Body of pancreas (tissue), 4 donors: ENCODE results near the gene DCLK3. TPM values are rescaled to one million over a fixed set of nuclear protein-coding genes. Genes with fewer than 3 reads are reported as not detected.

ENCODE experiments used
- ATAC-seq: fragments of 150-250 bp; one replicate; pipeline ENCODE4 v1.9.1; 2016
- DNase-seq, 4 donors: peaks; one replicate each; pipeline ENCODE4 v3.0.0-alpha.2; 2019
- H3K27ac ChIP-seq, 4 donors: fragments of 200-600 bp; sonication (generic); 1 replicate in 3 of 4; 2 replicates in 1 of 4; pipeline versions ENCODE4 v1.5.1 to v1.6.1; 2016 to 2019; ENCODE audit warnings: mild to moderate bottlenecking in 1 of 4, mixed read lengths in 1 of 4, moderate library complexity in 1 of 4
- H3K27me3 ChIP-seq, 2 donors: fragments of 200-600 bp; sonication (generic); one replicate each; pipeline ENCODE4 v1.6.0; 2016; ENCODE audit warnings: mild to moderate bottlenecking in 1 of 2
- H3K36me3 ChIP-seq, 2 donors: fragments of 200-600 bp; sonication (generic); replicated peaks in 1 of 2; 2 replicates each; pipeline ENCODE4 v1.5.1; 2016; ENCODE audit warnings: low read depth in 2 of 2; ENCODE audit not compliant: insufficient read depth in 1 of 2
- H3K4me1 ChIP-seq: fragments of 200-600 bp; sonication (generic); one replicate; pipeline ENCODE4 v1.6.0; 2016
- H3K4me3 ChIP-seq, 2 donors: fragments of 200-600 bp; sonication (generic); 1 replicate in 1 of 2; 2 replicates in 1 of 2; pipeline ENCODE4 v1.5.1; 2016 to 2019
- H3K9me3 ChIP-seq, 3 donors: fragments of 200-600 bp; sonication (generic); 1 replicate in 2 of 3; 2 replicates in 1 of 3; pipeline ENCODE4 v1.5.1; 2016
- POLR2A ChIP-seq, 3 donors: fragments of 450-650 bp; IDR thresholded peaks; one replicate each; pipeline ENCODE4 v1.6.1; 2016; ENCODE audit warnings: antibody characterized with exemption in 3 of 3, mild to moderate bottlenecking in 2 of 3
- WGBS, 2 donors: methylation state at CpG; one replicate each; pipeline ENCODE4 v1.1.5; 2017; 5-methylcytosine and 5-hydroxymethylcytosine counted together
- intact Hi-C: fragments of 100-400 bp; cut with DNase I; formaldehyde crosslinking; loops from one replicate; pipeline ENCODE4 v1.15.1; 2023
- total RNA-seq, 2 donors: library from RNA; depleted of rRNA; stranded (reverse); fragments of >200 nt; gene quantifications; one replicate each; pipeline ENCODE4 v1.1.0, GENCODE V29; 2016
- TF ChIP-seq, protein P1 (sequence below), 7 experiments: fragments of 450-650 bp in 4 of 7; fragments of 200-600 bp in 3 of 7; sonication (generic) in 3 of 7; IDR thresholded peaks; one replicate each; pipeline ENCODE4 v1.5.1; 2016 to 2019; ENCODE audit warnings: antibody characterized with exemption in 7 of 7

The DCLK3 gene
- not detected for total RNA-seq

DNA sequence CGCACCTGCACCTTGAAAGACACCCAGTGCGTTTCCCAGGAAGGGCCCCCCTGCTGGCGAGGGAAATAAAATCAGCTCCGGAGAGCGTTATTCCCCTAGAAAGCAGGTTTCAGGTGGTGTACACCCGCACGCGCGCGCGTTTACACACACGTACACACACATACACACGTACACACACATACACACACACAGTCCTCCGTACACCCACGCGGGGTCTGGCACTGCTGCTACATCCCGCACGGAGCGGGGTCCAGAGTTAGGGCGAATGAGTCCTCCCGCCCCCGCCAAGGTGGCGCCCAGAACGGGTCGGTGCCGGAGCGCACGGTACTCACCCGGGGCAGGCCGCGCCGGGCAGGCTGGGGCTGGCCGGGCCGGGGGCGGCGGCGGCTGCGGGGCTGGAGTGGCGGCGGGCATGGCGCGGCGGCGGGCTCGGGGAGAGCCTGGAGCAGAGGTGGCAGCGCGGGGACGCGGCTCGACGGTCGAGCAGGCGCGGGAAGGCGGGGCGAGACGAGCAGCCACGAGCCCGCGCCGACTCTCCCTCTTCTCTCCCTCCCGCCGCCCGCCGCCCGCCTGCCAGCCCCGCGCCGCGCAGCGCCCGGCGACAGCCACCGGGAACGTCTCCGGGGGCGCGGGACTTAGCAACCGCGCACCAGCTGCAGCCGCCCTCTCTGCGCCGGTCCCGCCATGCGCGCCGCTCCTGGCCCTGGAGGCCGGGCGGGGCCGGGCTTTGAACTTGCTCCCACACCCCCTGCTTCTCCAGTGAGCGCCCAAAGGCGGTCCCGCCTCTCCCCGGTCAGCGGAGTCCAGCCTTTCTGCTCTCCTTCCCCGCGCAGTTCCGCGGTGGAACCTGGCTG is at the start of gene DCLK3:
Gene DCLK3, minus strand, starts transcription at position 704 of the 854 bp plus-strand sequence. Its CDS starts 290 bp downstream, at position 414.
- no peak within 1 kb of the TSS for H3K4me3 ChIP-seq
- peak in 1 of 4 donors; percentile 6 for DNase-seq
- ATAC-seq, result no peak

GRCh38 chr3:36813305-36813704 is 49.0 kb upstream of the DCLK3 start:
- DNase-seq, result no peak
- Histone ChIP-seq H3K27me3 (no peaks in the 10 kb centered on the region), H3K9me3 (no peaks in the 10 kb centered on the region), H3K27ac (no peak overlapping the region), H3K4me1 (no peaks in the 10 kb centered on the region), H3K36me3 (no peaks in the 10 kb centered on the region), H3K4me3 (no peak overlapping the region)
- 78 to 88% methylated on average over 6 of the region's 6 CpGs for WGBS, 2 donors
- ATAC-seq, result no peak
- TF ChIP-seq, protein P1, sequence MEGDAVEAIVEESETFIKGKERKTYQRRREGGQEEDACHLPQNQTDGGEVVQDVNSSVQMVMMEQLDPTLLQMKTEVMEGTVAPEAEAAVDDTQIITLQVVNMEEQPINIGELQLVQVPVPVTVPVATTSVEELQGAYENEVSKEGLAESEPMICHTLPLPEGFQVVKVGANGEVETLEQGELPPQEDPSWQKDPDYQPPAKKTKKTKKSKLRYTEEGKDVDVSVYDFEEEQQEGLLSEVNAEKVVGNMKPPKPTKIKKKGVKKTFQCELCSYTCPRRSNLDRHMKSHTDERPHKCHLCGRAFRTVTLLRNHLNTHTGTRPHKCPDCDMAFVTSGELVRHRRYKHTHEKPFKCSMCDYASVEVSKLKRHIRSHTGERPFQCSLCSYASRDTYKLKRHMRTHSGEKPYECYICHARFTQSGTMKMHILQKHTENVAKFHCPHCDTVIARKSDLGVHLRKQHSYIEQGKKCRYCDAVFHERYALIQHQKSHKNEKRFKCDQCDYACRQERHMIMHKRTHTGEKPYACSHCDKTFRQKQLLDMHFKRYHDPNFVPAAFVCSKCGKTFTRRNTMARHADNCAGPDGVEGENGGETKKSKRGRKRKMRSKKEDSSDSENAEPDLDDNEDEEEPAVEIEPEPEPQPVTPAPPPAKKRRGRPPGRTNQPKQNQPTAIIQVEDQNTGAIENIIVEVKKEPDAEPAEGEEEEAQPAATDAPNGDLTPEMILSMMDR (IDR thresholded peaks at IDR 0.05), result no peak
- TF ChIP-seq POLR2A (IDR thresholded peaks at IDR 0.05), result no peak
- intact Hi-C loops, result no loop called here

More for the DNA sequence above, at the start of gene DCLK3:
- WGBS, 2 donors, result 3 to 5% methylated on average over 7 to 88 of the region's 99 CpGs
- Histone ChIP-seq H3K9me3 (no peaks in the 10 kb centered on the region), H3K4me1 (no peaks in the 10 kb centered on the region), H3K27me3 (peaks cover 0 to 6% of the 10 kb centered on the region in 2 donors), H3K36me3 (no peaks in the 10 kb centered on the region), H3K27ac (no peak within 1 kb of the TSS)
- TF ChIP-seq POLR2A (IDR thresholded peaks at IDR 0.05), result no peak
- TF ChIP-seq, protein P1 (IDR thresholded peaks at IDR 0.05), result no peak
- intact Hi-C loops, result no loop called here

GRCh38 chr3:36812240-36812639 is 47.9 kb upstream of the DCLK3 start:
- intact Hi-C loops, result no loop called here
- DNase-seq, result no peak
- TF ChIP-seq POLR2A (IDR thresholded peaks at IDR 0.05), result no peak
- TF ChIP-seq, protein P1 (IDR thresholded peaks at IDR 0.05), result no peak
- H3K36me3 ChIP-seq, result no peaks in the 10 kb centered on the region
- H3K9me3 ChIP-seq, result no peaks in the 10 kb centered on the region
- no peak overlapping the region for H3K4me3 ChIP-seq
- H3K27ac ChIP-seq, result no peak overlapping the region
- no peaks in the 10 kb centered on the region for H3K4me1 ChIP-seq
- WGBS, 2 donors, result 50 to 67% methylated on average over 1 of the region's 1 CpG
- H3K27me3 ChIP-seq, result no peaks in the 10 kb centered on the region
- ATAC-seq, result no peak

DNA sequence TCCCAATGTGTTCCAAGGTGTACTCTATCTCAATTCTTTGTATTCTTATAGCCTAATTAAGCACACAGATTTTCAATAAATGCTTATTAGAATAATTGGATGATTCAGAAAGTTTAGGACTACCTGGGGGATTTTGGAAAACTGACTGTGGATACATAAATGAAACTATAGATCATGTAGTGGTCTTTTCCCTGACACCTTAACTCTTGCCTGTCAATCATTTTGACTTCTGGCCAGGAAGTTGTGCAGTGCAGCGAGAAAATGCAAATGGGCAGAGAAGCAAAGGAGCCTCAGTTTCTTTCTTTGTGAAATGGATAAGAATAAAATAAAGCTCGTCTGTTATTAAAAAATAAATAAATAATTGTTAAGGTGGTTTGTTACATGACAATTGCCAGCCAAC is 47.4 kb upstream of the DCLK3 start:
- H3K4me1 ChIP-seq, result no peaks in the 10 kb centered on the region
- ATAC-seq, result no peak
- TF ChIP-seq, protein P1 (IDR thresholded peaks at IDR 0.05), result no peak
- TF ChIP-seq POLR2A (IDR thresholded peaks at IDR 0.05), result no peak
- DNase-seq, result no peak
- no peak overlapping the region for H3K27ac ChIP-seq
- 73 to 78% methylated on average over 2 of the region's 2 CpGs for WGBS, 2 donors
- intact Hi-C loops, result no loop called here
- H3K36me3 ChIP-seq, result no peaks in the 10 kb centered on the region
- no peaks in the 10 kb centered on the region for H3K9me3 ChIP-seq
- no peaks in the 10 kb centered on the region for H3K27me3 ChIP-seq
- H3K4me3 ChIP-seq, result no peak overlapping the region
